HL-60/S4 (cell line): ENCODE data around the gene LSM6.

ENCODE experiments used
- in situ Hi-C: fragments of 300-500 bp; cut with MboI; formaldehyde crosslinking; loops from 2 replicates; pipeline ENCODE4 v1.14.3; 2022; ENCODE audit warnings: low sequenced_read_pairs

LSM6 gene

GRCh38 chr4:146183209-146183608, 7.7 kb downstream of the LSM6 start:
- in situ Hi-C loops: no loop called here

GRCh38 chr4:146186041-146186440, 10.5 kb downstream of the LSM6 start:
- in situ Hi-C loops: no loop called here

- in situ Hi-C loops: no loop called here
Observed at GRCh38 chr4:146186596-146186995, 11.1 kb downstream of the LSM6 start.

GRCh38 chr4:146190456-146190855, 14.9 kb downstream of the LSM6 start:
- in situ Hi-C loops: no loop called here

GRCh38 chr4:146191766-146192458, 16.4 kb downstream of the LSM6 start:
- in situ Hi-C loops: no loop called here

- in situ Hi-C loops: no loop called here
Observed at GRCh38 chr4:146193628-146194027, 18.1 kb downstream of the LSM6 start.

GRCh38 chr4:146194212-146194611, 18.7 kb downstream of the LSM6 start:
- in situ Hi-C loops: no loop called here

- in situ Hi-C loops: no loop called here
Observed at GRCh38 chr4:146202665-146203064, 27.1 kb downstream of the LSM6 start.

- in situ Hi-C loops: no loop called here
Observed at GRCh38 chr4:146207410-146207809, 31.9 kb downstream of the LSM6 start.

GRCh38 chr4:146210890-146211289, 35.4 kb downstream of the LSM6 start:
- in situ Hi-C loops: no loop called here

GRCh38 chr4:146211440-146211839, 35.9 kb downstream of the LSM6 start:
- in situ Hi-C loops: no loop called here

- in situ Hi-C loops: no loop called here
Observed at GRCh38 chr4:146212781-146213180, 37.3 kb downstream of the LSM6 start.

- in situ Hi-C loops: no loop called here
Observed at GRCh38 chr4:146214238-146214637, 38.7 kb downstream of the LSM6 start, which contains the start of gene REELD1. REELD1 (plus strand) TSS chr4:146214538; CDS start chr4:146216953, 2,415 bp downstream.

GRCh38 chr4:146222313-146222712, 46.8 kb downstream of the LSM6 start:
- in situ Hi-C loops: no loop called here

GRCh38 chr4:146224326-146224966, 48.9 kb downstream of the LSM6 start:
- in situ Hi-C loops: no loop called here

GRCh38 chr4:146229406-146229805, 53.9 kb downstream of the LSM6 start:
- in situ Hi-C loops: no loop called here

GRCh38 chr4:146232131-146232722, 56.7 kb downstream of the LSM6 start:
- in situ Hi-C loops: no loop called here

- in situ Hi-C loops: no loop called here
Observed at GRCh38 chr4:146235654-146236177, 60.2 kb downstream of the LSM6 start.

- in situ Hi-C loops: no loop called here
Observed at GRCh38 chr4:146236216-146236615, 60.7 kb downstream of the LSM6 start.

GRCh38 chr4:146237092-146237491, 61.6 kb downstream of the LSM6 start:
- in situ Hi-C loops: no loop called here

- in situ Hi-C loops: no loop called here
Observed at GRCh38 chr4:146238107-146238506, 62.6 kb downstream of the LSM6 start.
